Panc1 (cell line): Measurements from ENCODE around the gene NR5A1.

Experiments
- POLR2AphosphoS5 ChIP-seq: IDR thresholded peaks from 2 replicates; pipeline ENCODE4 v1.6.1; 2012; ENCODE audit warnings: mild to moderate bottlenecking, low read depth, low read length, moderate library complexity
- SIN3A ChIP-seq: IDR thresholded peaks from 2 replicates; pipeline ENCODE4 v1.6.1; 2012; ENCODE audit warnings: low read depth, mild to moderate bottlenecking, low read length, moderate library complexity, borderline replicate concordance; ENCODE audit not compliant: insufficient read depth
- TCF7L2 ChIP-seq: IDR thresholded peaks from 2 replicates; pipeline ENCODE4 v1.6.1; 2011; ENCODE audit warnings: mild to moderate bottlenecking, low read depth, low read length, inconsistent platforms
- TF ChIP-seq, protein P1 (sequence below): fragments of 450-650 bp; IDR thresholded peaks from 2 replicates; pipeline ENCODE4 v1.5.1; 2017; ENCODE audit warnings: mild to moderate bottlenecking

DNA sequence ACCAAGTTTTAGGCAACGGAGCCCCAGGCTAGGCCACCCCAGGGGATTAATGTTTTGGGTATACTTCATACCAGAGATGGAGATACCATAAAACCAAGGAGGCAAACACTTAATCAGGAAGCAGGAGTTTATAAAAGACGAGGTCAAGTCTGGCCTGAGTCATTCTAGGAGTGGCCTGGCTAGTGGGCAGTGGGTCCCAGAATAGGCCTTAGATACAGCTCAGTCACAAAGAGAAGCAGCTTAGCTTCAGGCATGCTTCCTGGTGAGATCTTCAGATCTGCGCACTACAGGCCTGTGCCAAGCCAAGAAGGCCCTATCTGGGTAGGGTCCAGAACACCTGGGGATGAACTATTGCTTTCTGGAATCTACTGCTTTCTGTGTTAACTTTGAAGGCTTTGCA is 20.6 kb upstream of the NR5A1 start:
- TF ChIP-seq TCF7L2: no peak; the same call in 1 of the 2 replicates
- TF ChIP-seq POLR2AphosphoS5: no peak
- TF ChIP-seq, protein P1, sequence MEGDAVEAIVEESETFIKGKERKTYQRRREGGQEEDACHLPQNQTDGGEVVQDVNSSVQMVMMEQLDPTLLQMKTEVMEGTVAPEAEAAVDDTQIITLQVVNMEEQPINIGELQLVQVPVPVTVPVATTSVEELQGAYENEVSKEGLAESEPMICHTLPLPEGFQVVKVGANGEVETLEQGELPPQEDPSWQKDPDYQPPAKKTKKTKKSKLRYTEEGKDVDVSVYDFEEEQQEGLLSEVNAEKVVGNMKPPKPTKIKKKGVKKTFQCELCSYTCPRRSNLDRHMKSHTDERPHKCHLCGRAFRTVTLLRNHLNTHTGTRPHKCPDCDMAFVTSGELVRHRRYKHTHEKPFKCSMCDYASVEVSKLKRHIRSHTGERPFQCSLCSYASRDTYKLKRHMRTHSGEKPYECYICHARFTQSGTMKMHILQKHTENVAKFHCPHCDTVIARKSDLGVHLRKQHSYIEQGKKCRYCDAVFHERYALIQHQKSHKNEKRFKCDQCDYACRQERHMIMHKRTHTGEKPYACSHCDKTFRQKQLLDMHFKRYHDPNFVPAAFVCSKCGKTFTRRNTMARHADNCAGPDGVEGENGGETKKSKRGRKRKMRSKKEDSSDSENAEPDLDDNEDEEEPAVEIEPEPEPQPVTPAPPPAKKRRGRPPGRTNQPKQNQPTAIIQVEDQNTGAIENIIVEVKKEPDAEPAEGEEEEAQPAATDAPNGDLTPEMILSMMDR: no peak
- no peak for TF ChIP-seq SIN3A
